Endothelial cell of umbilical vein (primary cell): ENCODE data around the gene ARPC1A. TPM values are rescaled to one million over a fixed set of nuclear protein-coding genes. Genes with fewer than 3 reads are reported as not detected.
A peak's percentile ranks its signal among the peaks of the same experiment; 100 is the strongest.

Source experiments
- BruUV-seq: library from RNA; stranded (reverse); fragments of 400-500 nt; replicated peaks from 2 replicates; lab custom pipeline; 2021; lab: Mats Ljungman, UMichigan
- CTCF ChIA-PET: fragments of 300-600, 350-600 bp; sonication (Branson Sonifier 250); formaldehyde crosslinking; loops from one replicate; lab custom pipeline; 2021; ENCODE audit warnings: antibody characterized with exemption, inconsistent platforms; lab: Charles Lee
- POLR2A ChIA-PET: fragments of 300-600, 350-600 bp; sonication (Branson Sonifier 250); formaldehyde crosslinking; loops from one replicate; lab custom pipeline; 2021; ENCODE audit warnings: antibody characterized with exemption, inconsistent platforms; lab: Charles Lee
- DNase-seq: peaks from one replicate; pipeline ENCODE4 v3.0.0-alpha.2; 2011; ENCODE audit warnings: low read depth, low spot score
- FAIRE-seq: peaks from 2 replicates; lab custom pipeline; 2011; peaks lifted over from hg19 to GRCh38; lab: Jason Lieb, UNC
- H2AFZ ChIP-seq: 2 replicates; pipeline ENCODE4 v1.6.0; 2012; ENCODE audit warnings: low read depth, low read length, control low read depth, inconsistent platforms
- H3K27ac ChIP-seq: 2 replicates; pipeline ENCODE4 v1.5.1; 2011; ENCODE audit warnings: low read depth, mild to moderate bottlenecking, control low read depth, low read length, moderate library complexity; ENCODE audit not compliant: insufficient read depth
- H3K27me3 ChIP-seq, 2 experiments: 2 replicates each; pipeline versions ENCODE4 v1.6.0 to v1.6.1; 2011; ENCODE audit warnings: low read length in 2 of 2, mixed read lengths in 1 of 2; ENCODE audit not compliant: control insufficient read depth in 2 of 2, insufficient read depth in 2 of 2
- H3K36me3 ChIP-seq, 2 experiments: 2 replicates in 1 of 2; 3 replicates in 1 of 2; pipeline ENCODE4 v1.5.1; 2011; ENCODE audit warnings: low read length in 2 of 2, mild to moderate bottlenecking in 1 of 2, moderate library complexity in 1 of 2; ENCODE audit not compliant: control insufficient read depth in 2 of 2, insufficient read depth in 2 of 2; ENCODE audit errors: extremely low read depth in 1 of 2
- H3K4me1 ChIP-seq: 3 replicates; pipeline ENCODE4 v1.5.1; 2011; ENCODE audit warnings: mild to moderate bottlenecking, low read length; ENCODE audit not compliant: control insufficient read depth, insufficient read depth; ENCODE audit errors: extremely low read depth
- H3K4me2 ChIP-seq: 2 replicates; pipeline ENCODE4 v1.6.1; 2011; ENCODE audit warnings: low read length, control low read depth, mixed read lengths; ENCODE audit not compliant: insufficient read depth
- H3K4me3 ChIP-seq, 3 experiments: fragments of 200-600 bp in 1 of 3; sonication (generic), shearing (Covaris generic) in 1 of 3; replicated peaks in 1 of 3; 2 replicates each; pipeline ENCODE4 v1.5.1; 2011 to 2016; ENCODE audit warnings: control low read depth in 3 of 3, low read length in 3 of 3, mild to moderate bottlenecking in 2 of 3, inconsistent platforms in 1 of 3, low read depth in 1 of 3, moderate library complexity in 1 of 3; ENCODE audit not compliant: insufficient read depth in 1 of 3
- H3K79me2 ChIP-seq: 2 replicates; pipeline ENCODE4 v1.6.0; 2012; ENCODE audit warnings: low read length, inconsistent platforms; ENCODE audit not compliant: control insufficient read depth, insufficient read depth
- H3K9ac ChIP-seq: replicated peaks from 2 replicates; pipeline ENCODE3; 2011; ENCODE audit warnings: low read length, control low read depth; ENCODE audit not compliant: insufficient read depth; ENCODE audit errors: extremely low read depth
- H3K9me1 ChIP-seq: replicated peaks from 3 replicates; pipeline ENCODE4 v1.6.0; 2011; ENCODE audit warnings: mild to moderate bottlenecking, low read length; ENCODE audit not compliant: control insufficient read depth, insufficient read depth; ENCODE audit errors: extremely low read depth
- H3K9me3 ChIP-seq: replicated peaks from 2 replicates; pipeline ENCODE4 v1.5.1; 2012; ENCODE audit warnings: low read length, inconsistent platforms; ENCODE audit not compliant: control insufficient read depth, insufficient read depth
- H4K20me1 ChIP-seq: replicated peaks from 2 replicates; pipeline ENCODE3; 2011; ENCODE audit warnings: mild to moderate bottlenecking, low read length; ENCODE audit not compliant: control insufficient read depth, insufficient read depth; ENCODE audit errors: extremely low read depth
- EZH2 ChIP-seq: IDR thresholded peaks from 2 replicates; pipeline ENCODE4 v1.6.1; 2012; ENCODE audit warnings: borderline replicate concordance, low read depth, mild to moderate bottlenecking, moderate library complexity, low read length, inconsistent platforms; ENCODE audit not compliant: severe bottlenecking
- FOS ChIP-seq: IDR thresholded peaks from 2 replicates; pipeline ENCODE4 v1.6.1; 2011; ENCODE audit warnings: mild to moderate bottlenecking, low read length, moderate library complexity, borderline replicate concordance; ENCODE audit not compliant: insufficient read depth
- MYC ChIP-seq: IDR thresholded peaks from one replicate; pipeline ENCODE4 v1.6.1; 2011; ENCODE audit warnings: mild to moderate bottlenecking, low read depth, low read length
- POLR2A ChIP-seq: IDR thresholded peaks from 2 replicates; pipeline ENCODE4 v1.6.1; 2012; ENCODE audit warnings: low read depth, mild to moderate bottlenecking, control low read depth, low read length
- POLR2AphosphoS5 ChIP-seq: IDR thresholded peaks from 2 replicates; pipeline ENCODE4 v1.6.1; 2012; ENCODE audit warnings: low read depth, mild to moderate bottlenecking, control low read depth, low read length, moderate library complexity; ENCODE audit not compliant: insufficient read depth
- dilution Hi-C: fragments of 300-500 bp; cut with MboI; formaldehyde crosslinking; loops from one replicate; pipeline ENCODE4 v1.15.0; 2019; ENCODE audit warnings: low sequenced_read_pairs; ENCODE audit not compliant: extremely low pct_ligation_motif_present
- intact Hi-C: fragments of 100-400 bp; cut with micrococcal nuclease; formaldehyde crosslinking; loops from one replicate; pipeline ENCODE4 v1.10.0; 2022
- polyA plus RNA-seq, 4 experiments: library from polyadenylated mRNA; depleted of rRNA in 3 of 4; stranded (reverse) in 3 of 4; unstranded in 1 of 4; fragments of >200 nt; gene quantifications; 2 replicates each; pipeline versions ENCODE4 v1.2.1 to v1.2.3, GENCODE V29; 2011 to 2012; ENCODE audit warnings: missing spikeins in 1 of 4
- total RNA-seq: library from RNA; stranded (reverse); gene quantifications from 2 replicates; pipeline ENCODE4 v1.2.3, GENCODE V29; 2021

The ARPC1A gene
- total and polyA plus RNA-seq, 2 donors (not counting 3 experiments of a cell fraction or from before 2014, with no cell fraction given) = 200 to 243 TPM

GRCh38 chr7:99375070-99375807 lies 49.5 kb downstream of the ARPC1A start:
- FAIRE-seq (peak; percentile 84), DNase-seq (peak; percentile 72)
- Histone ChIP-seq H3K27ac (peak overlapping the region; percentile 76), H3K4me2 (no peak overlapping the region), H3K9me3 (no peaks in the 10 kb centered on the region), H3K9ac (peak overlapping the region; percentile 71), H3K4me3 (peak overlapping the region; percentile 56 to 95 (median 77)), H3K9me1 (no peaks in the 10 kb centered on the region), H3K79me2 (peaks cover 25% of the 10 kb centered on the region), H4K20me1 (no peaks in the 10 kb centered on the region), H3K36me3 (peaks cover 3 to 9% of the 10 kb centered on the region in 2 experiments), H2AFZ (no peak overlapping the region), H3K4me1 (peaks cover 25% of the 10 kb centered on the region), H3K27me3 (no peaks in the 10 kb centered on the region)
- ChIA-PET CTCF (interaction anchor here (1.3 to 2.1 kb wide), 3 partner anchors 9 to 34 kb away, joined by 4 to 9 read pairs (median 6); partner anchors contain the start of genes BUD31 and PDAP1), POLR2A (interaction anchor here (0.7 to 1.1 kb wide), 3 partner anchors 29 to 1122 kb away, joined by 4 to 5 read pairs (median 5); partner anchors contain the start of genes BUD31 and PDAP1)
- TF ChIP-seq FOS = peak; percentile 44
- peak; percentile 87 for TF ChIP-seq POLR2AphosphoS5
- peak; percentile 57 for TF ChIP-seq POLR2A
- no peak for TF ChIP-seq MYC
- TF ChIP-seq EZH2 = no peak
- BruUV-seq = no TSS peak
- intact Hi-C loops (loop anchor here (1.0 kb wide), 1 partner anchor 33 kb away; the partner anchor contains the start of genes BUD31 and PDAP1), dilution Hi-C loops (no loop called here)
